H1 (cell line): ENCODE data around the gene PRMT9.

Source experiments
- CEBPB ChIP-seq: IDR thresholded peaks from 2 replicates; pipeline ENCODE4 v1.6.1; 2012; ENCODE audit warnings: low read depth, low read length
- EP300 ChIP-seq, 2 experiments: IDR thresholded peaks; 1 replicate in 1 of 2; 2 replicates in 1 of 2; pipeline ENCODE4 v1.6.1; 2011 to 2012; ENCODE audit warnings: low read depth in 2 of 2, low read length in 2 of 2, mild to moderate bottlenecking in 2 of 2, borderline replicate concordance in 1 of 2, inconsistent platforms in 1 of 2, moderate library complexity in 1 of 2
- JUND ChIP-seq: IDR thresholded peaks from 2 replicates; pipeline ENCODE4 v1.6.1; 2011; ENCODE audit warnings: mild to moderate bottlenecking, improper control_type of control experiment, low read length
- NANOG ChIP-seq: IDR thresholded peaks from 2 replicates; pipeline ENCODE4 v1.6.1; 2011; ENCODE audit warnings: low read length, low read depth, mild to moderate bottlenecking, inconsistent platforms; ENCODE audit not compliant: insufficient read depth, poor library complexity, severe bottlenecking
- POLR2A ChIP-seq, 2 experiments: IDR thresholded peaks; 1 replicate in 1 of 2; 2 replicates in 1 of 2; pipeline ENCODE4 v1.6.1; 2011; ENCODE audit warnings: low read depth in 2 of 2, low read length in 2 of 2, mild to moderate bottlenecking in 2 of 2; ENCODE audit errors: control extremely low read depth in 1 of 2
- POU5F1 ChIP-seq: IDR thresholded peaks from 2 replicates; pipeline ENCODE4 v1.6.1; 2011; ENCODE audit warnings: low read depth, mild to moderate bottlenecking, low read length, moderate library complexity
- RXRA ChIP-seq: IDR thresholded peaks from 2 replicates; pipeline ENCODE4 v1.6.1; 2011; ENCODE audit warnings: low read depth, mild to moderate bottlenecking, low read length, moderate library complexity; ENCODE audit not compliant: insufficient read depth
- SP1 ChIP-seq: IDR thresholded peaks from 2 replicates; pipeline ENCODE4 v1.6.1; 2011; ENCODE audit warnings: low read depth, low read length
- TBP ChIP-seq: IDR thresholded peaks from 2 replicates; pipeline ENCODE4 v1.6.1; 2011; ENCODE audit warnings: low read depth, low read length, improper control_type of control experiment
- TF ChIP-seq, protein P1 (sequence below), 3 experiments: IDR thresholded peaks; 1 replicate in 2 of 3; 2 replicates in 1 of 3; pipeline versions ENCODE4 v1.5.1 to v1.6.1; 2011; ENCODE audit warnings: low read length in 3 of 3, mild to moderate bottlenecking in 3 of 3, inconsistent platforms in 2 of 3, low read depth in 1 of 3, moderate library complexity in 1 of 3; ENCODE audit not compliant: insufficient read depth in 1 of 3; ENCODE audit errors: control extremely low read depth in 1 of 3
- TF ChIP-seq, protein P2 (sequence below): IDR thresholded peaks from 2 replicates; pipeline ENCODE4 v1.6.1; 2012; ENCODE audit warnings: inconsistent platforms

DNA sequence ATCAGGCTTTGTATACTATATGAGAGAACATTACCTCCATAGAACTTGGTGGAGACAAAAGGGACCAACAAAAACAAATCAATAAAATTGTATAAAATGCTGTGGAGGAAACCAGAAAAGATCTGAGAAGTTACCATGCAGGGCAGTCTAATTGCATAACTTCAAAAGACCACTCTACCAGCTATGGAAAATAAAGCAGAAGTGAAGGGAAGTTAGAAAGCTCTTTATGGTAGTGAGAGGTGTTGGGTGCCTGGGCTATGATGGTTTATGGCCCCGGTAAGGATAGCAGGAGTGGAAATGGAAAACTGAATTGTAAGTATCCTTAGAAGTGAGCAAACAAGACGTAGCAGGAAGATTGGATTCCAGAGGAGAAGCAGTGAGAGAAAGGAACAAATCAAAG is 63.6 kb downstream of the PRMT9 start:
- no peak for TF ChIP-seq JUND
- TF ChIP-seq, protein P1, sequence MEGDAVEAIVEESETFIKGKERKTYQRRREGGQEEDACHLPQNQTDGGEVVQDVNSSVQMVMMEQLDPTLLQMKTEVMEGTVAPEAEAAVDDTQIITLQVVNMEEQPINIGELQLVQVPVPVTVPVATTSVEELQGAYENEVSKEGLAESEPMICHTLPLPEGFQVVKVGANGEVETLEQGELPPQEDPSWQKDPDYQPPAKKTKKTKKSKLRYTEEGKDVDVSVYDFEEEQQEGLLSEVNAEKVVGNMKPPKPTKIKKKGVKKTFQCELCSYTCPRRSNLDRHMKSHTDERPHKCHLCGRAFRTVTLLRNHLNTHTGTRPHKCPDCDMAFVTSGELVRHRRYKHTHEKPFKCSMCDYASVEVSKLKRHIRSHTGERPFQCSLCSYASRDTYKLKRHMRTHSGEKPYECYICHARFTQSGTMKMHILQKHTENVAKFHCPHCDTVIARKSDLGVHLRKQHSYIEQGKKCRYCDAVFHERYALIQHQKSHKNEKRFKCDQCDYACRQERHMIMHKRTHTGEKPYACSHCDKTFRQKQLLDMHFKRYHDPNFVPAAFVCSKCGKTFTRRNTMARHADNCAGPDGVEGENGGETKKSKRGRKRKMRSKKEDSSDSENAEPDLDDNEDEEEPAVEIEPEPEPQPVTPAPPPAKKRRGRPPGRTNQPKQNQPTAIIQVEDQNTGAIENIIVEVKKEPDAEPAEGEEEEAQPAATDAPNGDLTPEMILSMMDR (IDR thresholded peaks at IDR 0.05; ENCODE audit: control extremely low read depth in 1 of 3, insufficient read depth in 1 of 3, low read depth in 1 of 3, low read length in 3 of 3), result no peak
- TF ChIP-seq, protein P2, sequence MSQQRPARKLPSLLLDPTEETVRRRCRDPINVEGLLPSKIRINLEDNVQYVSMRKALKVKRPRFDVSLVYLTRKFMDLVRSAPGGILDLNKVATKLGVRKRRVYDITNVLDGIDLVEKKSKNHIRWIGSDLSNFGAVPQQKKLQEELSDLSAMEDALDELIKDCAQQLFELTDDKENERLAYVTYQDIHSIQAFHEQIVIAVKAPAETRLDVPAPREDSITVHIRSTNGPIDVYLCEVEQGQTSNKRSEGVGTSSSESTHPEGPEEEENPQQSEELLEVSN, result no peak
- TF ChIP-seq SP1, result no peak
- TF ChIP-seq CEBPB, result no peak
- TF ChIP-seq TBP, result no peak
- no peak for TF ChIP-seq NANOG
- TF ChIP-seq RXRA, result no peak
- no peak for TF ChIP-seq POU5F1
- TF ChIP-seq POLR2A (IDR thresholded peaks at IDR 0.05; ENCODE audit: control extremely low read depth in 1 of 2, low read depth in 2 of 2, low read length in 2 of 2), result no peak
- no peak for TF ChIP-seq EP300 (IDR thresholded peaks at IDR 0.05; ENCODE audit: borderline replicate concordance in 1 of 2, low read depth in 2 of 2, low read length in 2 of 2)
